Inflammatory macrophage treated with lipopolysaccharide for 1 hour (primary cell): ENCODE data around the gene APEX2.
"Not testable (repeated sequence)": the region's sequence is repeated elsewhere in the genome, so short reads cannot be mapped to it uniquely, and the experiment has no call there.

ENCODE experiments used
- DNase-seq, 2 donors: peaks; one replicate each; pipeline ENCODE4 v3.0.0-alpha.2; 2020 to 2022

Gene APEX2

GRCh38 chrX:55014897-55015299 lies 14.7 kb downstream of the APEX2 start:
- DNase-seq, result no peak

DNA sequence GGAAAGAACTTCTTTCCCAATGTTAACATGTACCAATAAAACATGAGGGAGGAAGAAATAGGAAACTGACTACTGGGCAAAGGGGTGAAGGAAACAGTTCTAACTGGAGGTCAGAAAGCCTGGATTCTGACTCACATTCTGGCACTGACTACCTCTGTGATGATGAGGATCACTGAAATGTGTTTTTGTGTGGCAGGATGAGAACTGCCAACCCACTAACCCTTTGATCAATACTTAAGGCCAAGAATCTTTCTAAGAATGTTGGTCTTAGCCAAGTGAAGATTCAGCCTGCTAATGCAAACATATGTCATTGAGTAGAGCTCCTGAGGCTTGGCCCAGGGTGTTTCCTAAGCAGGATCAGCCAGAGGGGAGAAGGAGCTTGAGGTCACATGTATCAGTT lies 26.0 kb downstream of the APEX2 start:
- no peak for DNase-seq

DNA sequence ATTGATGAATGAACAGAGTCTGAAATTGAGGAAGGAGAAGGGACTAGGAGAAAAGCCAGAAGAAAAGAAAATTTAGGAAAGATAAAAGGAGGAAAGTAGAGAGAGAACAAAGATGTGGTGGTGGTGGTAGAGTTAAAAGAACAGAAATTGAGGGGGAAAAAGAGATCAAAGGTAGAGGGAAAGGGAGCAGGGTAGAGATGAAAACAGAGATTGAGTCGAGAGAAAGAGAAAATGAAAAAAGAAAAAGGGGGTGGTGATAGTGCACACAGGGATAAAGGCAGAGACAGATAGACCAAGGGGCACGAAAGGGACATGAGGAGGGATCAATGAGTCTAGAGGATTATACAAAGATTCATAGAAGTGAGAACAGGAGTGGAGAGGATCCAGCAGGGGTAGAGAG lies 26.7 kb downstream of the APEX2 start:
- DNase-seq, result no peak

DNA sequence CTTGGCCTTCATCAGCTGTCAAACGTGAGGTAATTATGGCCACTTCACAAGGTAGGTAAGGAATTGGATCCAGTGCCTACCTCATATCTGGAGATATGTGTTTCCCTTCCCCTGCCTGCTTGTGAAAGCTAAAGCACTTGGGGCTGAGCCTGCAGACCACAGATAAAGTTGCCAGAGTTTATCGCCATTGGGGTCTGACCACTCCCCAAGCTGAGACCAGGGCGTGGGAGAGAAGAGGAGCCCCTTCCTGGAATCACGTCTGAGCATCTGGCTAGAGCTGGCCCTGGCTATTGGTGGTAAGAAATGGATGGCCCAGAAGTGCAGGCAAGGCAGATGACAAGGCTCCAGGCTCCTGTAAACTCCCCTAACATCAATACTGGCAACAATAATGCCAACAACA lies 27.9 kb downstream of the APEX2 start:
- DNase-seq, result no peak

- DNase-seq, result no peak
Measured at GRCh38 chrX:55028611-55029010, 28.4 kb downstream of the APEX2 start.

DNA sequence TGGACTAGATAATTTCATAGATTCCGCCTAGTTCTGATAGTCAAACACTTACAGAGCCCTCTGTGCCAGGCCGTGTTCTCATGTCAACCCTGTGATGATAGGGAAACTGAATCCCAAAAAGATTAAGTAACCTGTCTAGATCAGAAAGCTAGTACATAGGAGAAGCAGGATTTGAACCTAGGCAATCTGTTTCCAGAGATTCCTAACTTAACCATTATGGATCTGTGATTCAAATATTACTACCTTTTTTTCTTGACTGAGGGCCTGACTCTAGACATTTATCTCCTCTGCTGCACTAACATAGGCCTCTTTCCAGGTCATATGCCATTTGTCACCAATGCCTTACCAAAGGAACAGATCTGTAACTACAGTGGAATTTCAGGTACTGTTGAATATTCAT lies 29.1 kb downstream of the APEX2 start:
- no peak for DNase-seq

GRCh38 chrX:55030271-55031205 lies 30.4 kb downstream of the APEX2 start, which contains the start of gene ALAS2:
ALAS2 (minus strand) TSS chrX:55030977; CDS start chrX:55026000, 4,977 bp downstream.
- no peak for DNase-seq

DNA sequence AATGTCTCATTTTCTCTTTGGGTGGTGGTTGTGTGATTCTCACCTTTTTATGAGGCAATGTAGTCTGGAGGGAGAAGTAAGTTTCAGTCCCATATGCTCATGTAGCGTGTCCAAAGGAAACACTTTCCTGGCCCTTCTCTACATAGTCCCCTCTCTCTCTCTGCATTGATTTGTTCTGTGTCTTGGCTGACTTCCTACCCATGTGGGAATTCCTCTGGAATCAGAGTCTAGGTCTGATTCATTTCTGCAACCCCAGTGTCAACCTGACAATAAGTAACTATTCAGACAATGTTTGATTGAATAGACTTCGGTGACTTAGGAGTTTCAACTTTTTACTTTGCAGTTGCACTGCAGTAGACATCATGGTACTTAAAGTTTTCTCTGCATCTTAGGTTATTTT lies 33.3 kb downstream of the APEX2 start:
- no peak for DNase-seq

- DNase-seq, result no peak
Measured at GRCh38 chrX:55039471-55039870, 39.3 kb downstream of the APEX2 start.

- no peak for DNase-seq
Measured at GRCh38 chrX:55041514-55041913, 41.4 kb downstream of the APEX2 start.

DNA sequence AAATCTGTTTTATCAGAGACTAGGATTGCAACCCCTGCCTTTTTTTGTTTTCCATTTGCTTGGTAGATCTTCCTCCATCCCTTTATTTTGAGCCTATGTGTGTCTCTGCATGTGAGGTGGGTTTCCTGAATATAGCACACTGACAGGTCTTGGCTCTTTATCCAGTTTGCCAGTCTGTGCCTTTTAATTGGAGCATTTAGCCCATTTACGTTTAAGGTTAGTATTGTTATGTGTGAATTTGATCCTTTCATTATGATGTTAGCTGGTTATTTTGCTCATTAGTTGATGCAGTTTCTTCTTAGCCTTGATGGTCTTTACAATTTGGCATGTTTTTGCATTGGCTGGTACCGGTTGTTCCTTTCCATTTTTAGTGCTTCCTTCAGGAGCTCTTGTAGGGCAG lies 50.4 kb downstream of the APEX2 start:
- DNase-seq, result not testable (repeated sequence)

DNA sequence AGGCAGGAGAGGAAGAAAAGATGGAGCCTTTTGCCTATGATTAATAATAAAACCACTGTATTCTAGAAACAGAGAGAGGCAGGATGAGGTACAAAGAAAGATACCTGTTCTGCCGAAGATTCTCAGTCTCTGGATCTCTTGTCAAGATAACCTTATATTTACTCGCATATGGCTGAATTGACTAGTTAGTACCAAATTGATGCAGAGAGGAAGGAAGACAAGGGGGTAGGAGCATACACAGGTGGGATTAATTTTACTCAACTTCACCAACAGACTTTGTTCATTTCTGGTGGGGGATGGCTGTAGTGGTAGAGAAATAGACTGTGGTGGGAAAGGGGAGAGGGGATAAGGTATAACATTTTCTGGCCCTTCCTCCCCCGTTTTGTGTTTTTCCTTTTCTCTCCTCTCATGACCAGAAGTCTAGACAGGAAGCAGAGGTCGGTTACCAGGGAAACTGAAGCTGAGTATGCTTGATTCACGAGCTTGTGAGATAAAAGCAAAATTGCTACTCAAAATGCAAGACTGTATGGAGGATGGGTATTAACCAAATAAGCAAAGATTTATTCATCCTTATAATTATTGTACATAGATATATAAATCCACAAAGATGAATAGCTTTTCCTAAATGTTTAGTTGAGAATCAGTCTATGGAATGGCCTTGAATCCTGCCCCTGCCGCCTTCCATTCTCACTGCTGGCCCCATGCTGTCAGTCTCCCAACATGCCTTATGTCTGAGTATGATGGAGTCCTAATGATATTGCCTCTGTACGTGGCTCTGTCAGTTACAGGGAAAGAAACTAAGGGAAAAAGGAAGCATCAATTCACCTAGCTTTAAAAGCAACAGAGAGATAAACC lies 56.9 kb downstream of the APEX2 start:
- peak in 1 of 2 donors; percentile 0 for DNase-seq

- peak in 1 of 2 donors; percentile 36 for DNase-seq
Measured at GRCh38 chrX:55057675-55058249, 57.6 kb downstream of the APEX2 start.
